ENCODE data around the gene CKM.
A peak's percentile ranks its signal among the peaks of the same experiment; 100 is the strongest.

Gene CKM

DNA sequence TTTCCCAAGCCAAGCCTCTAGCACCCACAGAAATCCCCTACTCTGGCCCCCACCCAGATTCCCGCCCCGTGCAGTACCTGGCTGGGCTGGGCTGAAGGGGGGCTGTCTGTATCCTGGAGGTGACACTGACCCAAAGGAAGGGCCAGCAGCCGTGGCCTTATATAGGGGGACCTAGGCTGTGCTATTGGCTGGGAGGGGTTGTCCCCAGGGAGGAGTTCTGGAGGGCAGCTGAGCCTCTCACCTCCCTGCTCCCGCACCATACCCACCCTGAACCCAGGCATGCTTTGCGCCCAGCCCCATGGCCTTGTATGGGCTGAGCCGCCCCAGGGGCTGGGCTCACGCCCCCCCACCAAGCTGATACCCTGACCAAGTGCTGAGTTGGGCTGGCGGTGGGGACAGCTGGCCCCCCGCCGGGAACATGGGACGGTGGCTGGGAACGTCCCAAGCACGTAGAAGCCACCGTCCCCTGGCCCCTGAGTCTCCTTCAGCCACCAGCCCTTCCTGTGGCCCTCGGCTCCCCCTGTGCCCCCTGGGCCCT lies at the start of gene CKM:
CKM (minus strand) TSS at position 132 of the 538 bp plus-strand sequence. CDS start 3,162 bp downstream, outside the sequence.
- no peak for DNase-seq

- DNase-seq = peak; percentile 100
Observed at GRCh38 chr19:45370410-45371204, 47.9 kb upstream of the CKM start, which contains the start of gene ERCC2. ERCC2 (minus strand) TSS chr19:45370573; CDS start chr19:45370540, 33 bp downstream.

DNA sequence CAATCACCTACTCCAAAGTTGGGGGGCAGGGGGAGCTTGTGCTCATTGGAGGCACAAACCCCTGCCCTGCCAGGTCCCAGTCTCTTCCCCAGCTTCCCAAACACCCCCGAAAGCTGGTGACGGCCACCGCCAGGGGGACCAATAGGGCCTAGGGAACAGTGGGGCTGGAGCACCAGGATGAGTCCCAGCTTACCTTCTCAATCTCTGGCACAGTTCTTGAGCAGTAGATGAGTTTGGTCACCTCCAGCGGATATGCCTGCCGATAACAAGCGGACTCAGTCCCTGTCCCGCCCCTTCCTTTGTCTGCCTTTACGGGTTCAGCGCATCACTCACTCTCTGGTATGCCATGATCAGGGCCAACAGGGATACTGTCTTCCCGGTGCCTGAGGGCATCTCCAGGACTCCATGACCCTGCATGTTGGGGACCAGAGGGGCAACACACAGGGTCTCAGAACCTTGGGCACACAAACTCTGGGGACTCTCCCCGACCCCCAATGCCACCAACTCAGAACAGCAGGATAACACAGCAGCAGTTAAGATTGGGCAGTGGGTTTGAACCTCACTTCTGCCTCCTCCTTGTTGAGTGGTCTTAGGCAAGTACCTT lies 46.2 kb upstream of the CKM start:
- DNase-seq = no peak

- no peak for DNase-seq
Observed at GRCh38 chr19:45368127-45368526, 45.5 kb upstream of the CKM start.

DNA sequence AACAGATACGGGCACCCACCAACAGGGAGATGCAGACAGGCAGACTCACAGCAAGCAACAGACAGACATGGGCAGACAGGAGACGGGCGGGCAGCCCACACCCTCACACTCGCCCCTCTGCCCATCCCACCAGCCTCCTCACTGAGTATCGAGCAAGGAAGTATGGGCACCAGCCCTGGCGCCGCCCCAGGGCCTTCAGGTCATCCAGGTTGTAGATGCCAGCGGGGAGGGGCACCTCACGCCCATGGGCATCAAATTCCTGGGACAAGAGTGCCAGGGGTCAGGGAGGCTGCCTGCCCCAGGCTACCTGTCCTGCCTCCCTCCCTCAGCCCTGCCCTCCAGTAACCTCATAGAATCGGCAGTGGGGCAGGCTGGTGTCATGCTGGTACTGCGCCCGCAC lies 42.0 kb upstream of the CKM start:
- DNase-seq = no peak

- no peak for DNase-seq
Observed at GRCh38 chr19:45363861-45364459, 41.3 kb upstream of the CKM start.

DNA sequence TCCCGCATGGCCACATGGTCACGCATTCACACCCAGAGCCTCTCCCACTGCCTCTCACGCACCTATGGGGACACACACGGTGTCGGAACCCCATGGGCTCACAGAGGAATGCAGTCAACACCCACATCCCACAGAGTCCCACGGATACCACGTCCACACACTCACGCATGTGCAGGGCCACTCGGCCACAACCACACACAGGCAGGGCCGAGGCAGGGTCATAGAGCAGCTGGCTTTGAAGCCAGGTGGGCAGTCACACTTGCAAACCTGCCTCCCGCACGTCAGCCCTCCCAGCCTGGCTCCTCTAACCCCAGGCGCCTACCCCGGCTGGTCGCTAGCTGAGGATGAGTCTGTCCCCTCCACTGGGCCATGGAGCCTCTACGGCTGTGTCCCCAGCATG lies 39.6 kb upstream of the CKM start:
- no peak for DNase-seq

DNA sequence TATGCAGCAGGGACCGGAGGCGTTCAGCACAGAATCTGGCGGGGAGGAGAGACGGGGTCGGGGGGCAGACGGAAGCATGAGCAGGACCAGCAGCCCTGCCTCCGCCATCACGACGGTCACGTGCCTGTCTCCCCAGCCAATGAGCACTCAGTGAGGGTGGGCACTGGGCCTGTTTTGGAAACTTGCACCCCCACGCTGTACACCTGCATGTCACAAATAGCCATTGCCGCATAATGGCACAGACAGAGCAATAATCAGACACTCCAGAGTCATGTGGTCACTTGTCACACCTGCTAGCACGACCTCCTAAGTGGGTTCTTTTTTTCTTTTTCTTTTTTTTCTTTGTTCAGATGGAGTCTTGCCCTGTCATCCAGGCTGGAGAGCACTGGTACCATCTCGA lies 38.9 kb upstream of the CKM start:
- no peak for DNase-seq

- no peak for DNase-seq
Observed at GRCh38 chr19:45358213-45358792, 35.6 kb upstream of the CKM start.

- DNase-seq = no peak
Observed at GRCh38 chr19:45357445-45357783, 34.7 kb upstream of the CKM start.

DNA sequence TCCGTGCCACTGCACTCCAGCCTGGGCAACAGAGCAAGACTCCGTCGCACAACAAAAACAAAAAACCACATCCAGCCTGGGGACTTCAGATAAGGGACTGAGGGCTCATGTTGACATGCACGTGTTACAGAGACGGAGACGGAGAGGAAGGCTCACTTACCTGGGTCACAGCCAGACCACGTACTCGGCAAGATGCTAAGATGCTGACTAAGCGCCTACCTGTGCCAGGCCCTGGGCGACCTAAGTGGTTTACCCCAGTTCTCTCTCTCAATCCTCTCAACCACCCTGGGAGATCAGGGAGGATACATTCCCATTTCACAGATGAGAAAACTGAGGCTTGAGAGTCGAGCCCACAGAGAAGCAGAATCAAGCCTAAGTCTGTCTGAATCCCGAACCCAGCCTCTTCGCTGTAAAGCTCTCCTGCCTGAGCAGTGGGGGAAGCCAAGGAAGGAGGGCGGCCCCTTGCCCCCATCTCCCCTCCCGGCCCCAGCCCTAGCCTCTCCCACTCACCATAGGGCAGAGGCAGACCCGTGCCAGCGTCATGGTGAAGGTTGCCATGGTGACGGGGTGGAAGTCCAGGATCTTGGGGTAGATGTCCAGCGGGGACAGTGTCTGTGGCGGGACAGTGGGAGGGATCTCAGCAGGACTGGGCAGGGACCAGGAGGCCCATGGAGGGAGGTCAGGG lies 34.2 kb upstream of the CKM start:
- DNase-seq = no peak

DNA sequence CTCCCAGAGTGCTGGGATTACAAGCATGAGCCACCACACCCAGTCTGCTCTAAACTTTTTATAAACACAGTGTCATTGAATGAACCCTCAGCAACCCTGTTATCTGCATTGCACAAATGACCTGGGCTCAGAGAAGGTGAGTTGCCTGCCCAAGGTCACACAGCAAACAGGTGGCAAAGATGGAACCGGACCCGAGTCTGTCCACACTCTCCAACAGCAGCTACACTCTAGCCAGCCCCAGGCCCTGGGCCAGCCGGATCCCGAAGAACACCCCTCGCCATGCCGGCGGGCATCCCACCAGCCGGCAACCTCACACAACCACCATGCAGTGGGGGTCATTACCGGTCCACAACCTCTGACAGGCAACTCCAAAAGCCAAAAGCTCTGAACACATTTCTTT lies 33.2 kb upstream of the CKM start:
- DNase-seq = no peak

DNA sequence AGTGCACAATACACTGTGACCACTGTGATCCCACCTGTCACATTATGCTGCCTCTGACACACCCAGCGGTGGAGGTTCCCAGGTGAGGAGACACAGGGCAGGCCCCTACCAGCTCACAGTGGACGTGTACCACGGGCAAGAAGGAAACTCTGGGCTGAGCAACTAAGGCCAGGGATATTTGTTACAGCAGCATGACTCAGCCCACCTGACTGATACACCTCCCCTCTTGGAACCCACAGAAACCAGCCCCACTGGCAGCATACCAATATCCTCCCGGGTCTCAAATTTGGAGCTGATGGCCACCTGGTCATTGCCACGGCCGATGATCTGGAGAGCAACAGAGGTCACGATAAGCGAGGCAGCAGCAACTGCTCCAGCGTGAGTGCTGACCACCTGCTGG lies 32.7 kb upstream of the CKM start:
- DNase-seq = no peak

DNA sequence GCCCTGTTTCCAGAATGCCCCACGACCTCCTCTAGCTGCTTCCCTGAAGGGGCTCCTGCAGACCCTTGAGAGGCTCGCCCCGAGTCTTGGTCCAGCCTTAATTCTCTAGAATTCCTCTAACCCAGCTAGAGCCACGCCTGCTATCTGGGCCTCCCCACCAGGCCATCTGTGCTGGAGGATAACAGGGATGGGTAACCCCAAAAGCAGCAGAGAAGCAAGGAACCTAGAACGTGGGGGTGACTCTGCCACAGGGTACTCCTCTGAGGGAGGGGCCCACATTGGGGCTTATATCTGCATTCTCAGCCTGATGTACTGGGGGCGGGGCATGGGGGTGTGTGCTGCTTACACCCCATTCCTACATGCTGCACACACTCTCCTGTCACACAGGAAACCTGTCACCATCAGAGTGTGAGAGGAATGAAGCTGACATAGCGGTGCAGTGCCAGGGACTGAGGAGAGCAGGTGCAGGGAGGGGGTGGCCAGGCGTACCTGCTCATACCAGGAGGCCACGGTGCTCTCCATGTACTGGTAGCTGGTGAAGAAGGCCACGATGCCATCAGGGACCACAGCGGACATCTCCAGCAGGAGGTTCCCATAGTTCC lies 31.7 kb upstream of the CKM start:
- no peak for DNase-seq

DNA sequence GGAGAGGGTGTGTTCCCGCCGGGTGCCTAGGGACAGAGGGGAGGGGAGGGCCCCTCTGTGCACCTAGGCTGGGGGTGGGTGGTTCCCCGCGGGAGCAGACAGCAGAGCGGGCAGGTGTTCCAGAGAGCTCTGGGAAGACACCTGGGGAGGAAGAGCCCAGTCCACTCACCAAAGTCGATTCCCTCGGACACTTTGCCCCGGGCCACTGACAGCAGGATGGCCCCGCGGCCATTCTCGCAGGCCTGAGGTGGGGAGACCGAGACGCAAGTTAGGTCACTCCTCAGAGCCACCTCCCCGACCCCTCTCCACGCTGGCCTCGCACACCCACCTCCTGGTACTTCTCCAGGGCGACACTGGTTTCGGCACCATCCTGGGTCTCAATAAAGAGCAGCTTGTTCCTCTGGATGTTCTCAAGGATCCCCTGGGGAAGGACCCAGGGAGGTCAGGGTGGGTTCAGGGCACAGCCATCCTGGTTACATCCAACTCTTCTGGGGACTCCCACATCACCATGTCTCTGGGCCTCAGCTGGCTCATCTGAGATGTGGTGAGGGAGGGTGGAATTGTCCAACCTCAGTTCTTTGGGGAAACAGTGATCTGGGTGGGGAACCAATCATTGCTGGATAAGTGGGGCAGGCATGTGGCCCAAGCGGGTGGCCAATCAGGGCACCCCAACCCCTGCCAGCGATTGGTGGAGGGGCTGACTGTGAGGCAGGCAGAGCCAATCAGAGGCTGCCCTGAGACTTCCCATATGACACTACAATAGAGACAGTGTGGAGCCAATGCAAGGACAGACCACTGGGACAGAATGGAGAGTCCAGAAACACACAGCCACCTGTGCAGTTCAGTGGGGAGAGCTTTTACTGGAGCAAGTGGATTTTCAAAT lies 30.5 kb upstream of the CKM start:
- DNase-seq = no peak

GRCh38 chr19:45352471-45352870 lies 29.8 kb upstream of the CKM start:
- DNase-seq = no peak

GRCh38 chr19:45352062-45352461 lies 29.4 kb upstream of the CKM start:
- DNase-seq = no peak

DNA sequence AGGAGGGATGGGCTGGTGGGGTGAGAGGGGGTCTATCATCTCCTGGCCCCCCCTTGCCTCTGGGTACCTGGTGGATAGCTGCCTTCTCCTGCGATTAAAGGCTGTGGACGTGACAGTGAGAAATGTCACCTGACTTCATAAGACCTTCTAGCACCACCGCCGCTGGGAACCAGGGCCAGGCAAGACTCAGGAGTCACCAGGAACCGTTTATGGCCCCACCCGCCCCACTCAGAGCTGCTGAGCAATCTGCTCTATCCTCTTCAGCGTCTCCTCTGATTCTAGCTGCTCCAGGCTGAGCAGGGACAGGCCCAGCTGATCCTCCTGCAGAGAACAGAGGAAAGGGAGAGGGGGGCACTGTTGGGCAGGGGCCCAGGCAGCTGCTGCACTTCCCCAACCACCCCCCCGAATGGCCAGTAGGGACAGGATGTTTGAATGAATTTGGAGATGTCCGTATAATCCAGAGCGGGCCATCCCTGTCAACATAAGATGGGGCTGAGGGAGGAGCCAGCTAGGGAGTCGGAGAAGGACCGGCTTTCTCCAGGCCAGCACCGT lies 28.8 kb upstream of the CKM start:
- no peak for DNase-seq

- no peak for DNase-seq
Observed at GRCh38 chr19:45350477-45351058, 27.9 kb upstream of the CKM start.

DNA sequence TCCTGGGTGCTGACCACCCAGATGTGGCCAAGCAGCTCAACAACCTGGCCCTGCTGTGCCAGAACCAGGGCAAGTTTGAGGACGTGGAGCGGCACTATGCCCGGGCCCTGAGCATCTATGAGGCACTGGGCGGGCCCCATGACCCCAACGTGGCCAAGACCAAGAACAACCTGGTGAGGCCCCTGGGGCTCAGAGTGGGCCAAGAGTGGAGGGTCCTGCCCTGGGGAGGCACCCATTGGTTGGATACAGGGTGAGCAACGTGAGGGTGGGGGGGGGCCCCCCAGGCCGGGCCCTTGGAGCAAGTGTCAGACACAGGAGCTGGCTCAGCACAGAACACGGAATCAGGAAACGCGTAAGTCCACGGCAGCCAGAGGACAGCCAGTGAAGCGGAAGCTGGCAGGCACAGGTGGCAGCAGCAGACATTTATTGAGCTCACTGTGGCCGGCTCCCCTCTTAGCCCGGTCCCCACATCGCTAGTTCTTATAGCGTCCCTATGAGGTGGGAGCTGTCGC lies 26.8 kb upstream of the CKM start:
- DNase-seq = no peak

DNA sequence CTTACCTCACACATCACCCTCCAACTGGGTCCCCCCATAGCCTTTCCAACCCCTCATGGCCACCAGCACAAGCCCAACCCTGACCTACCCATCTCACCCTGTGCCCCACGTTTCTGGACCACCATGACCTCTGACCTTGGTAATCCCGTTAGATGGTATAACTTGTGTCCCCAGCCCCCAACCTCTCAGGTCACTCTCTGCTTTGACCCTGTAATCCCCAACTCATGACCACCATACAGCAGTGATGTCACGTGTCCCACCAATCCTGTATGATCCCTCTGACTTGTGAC lies 26.4 kb upstream of the CKM start:
- DNase-seq = no peak

Data from fibroblast of skin of right quadriceps (primary cell).